IMR-90 (cell line): ENCODE results near the gene PDK4. TPM values are rescaled to one million over a fixed set of nuclear protein-coding genes. Genes with fewer than 3 reads are reported as not detected.

Source experiments
- ATAC-seq: fragments of 200-7000 bp; cut with Tn5 transposase; 2 replicates; pipeline ENCODE4 v1.9.1; 2020; ENCODE audit warnings: low read depth, mild to moderate bottlenecking, moderate library complexity
- BruUV-seq: library from RNA; stranded (reverse); fragments of 400-500 nt; replicated peaks from 2 replicates; lab custom pipeline; 2021; lab: Mats Ljungman, UMichigan
- CTCF ChIA-PET: fragments of 300-600 bp; formaldehyde crosslinking; extraction: SDS; loops from one replicate; lab custom pipeline; 2021; ENCODE audit warnings: antibody characterized with exemption; lab: Yijun Ruan, JAX
- POLR2A ChIA-PET: fragments of 300-600 bp; sonication (Branson Sonifier 250); formaldehyde crosslinking; loops from one replicate; lab custom pipeline; 2022; ENCODE audit warnings: antibody characterized with exemption; ENCODE audit not compliant: unreplicated experiment; lab: Charles Lee
- DNase-seq: peaks from one replicate; pipeline ENCODE4 v3.0.0; 2013
- H2AFZ ChIP-seq: replicated peaks from 2 replicates; pipeline ENCODE3; 2013; ENCODE audit warnings: low read length, mild to moderate bottlenecking; ENCODE audit not compliant: poor library complexity
- H2AK5ac ChIP-seq: 2 replicates; pipeline ENCODE4 v1.6.1; 2013; ENCODE audit warnings: low read depth, low read length, inconsistent platforms
- H2AK9ac ChIP-seq: replicated peaks from 2 replicates; pipeline ENCODE3; 2013; ENCODE audit warnings: mild to moderate bottlenecking, low read depth, low read length, moderate library complexity; ENCODE audit not compliant: poor library complexity
- H2BK120ac ChIP-seq: 2 replicates; pipeline ENCODE4 v1.6.1; 2013; ENCODE audit warnings: low read depth, low read length, inconsistent platforms
- H2BK15ac ChIP-seq: 3 replicates; pipeline ENCODE4 v1.6.1; 2013; ENCODE audit warnings: low read depth, low read length, inconsistent platforms
- H2BK20ac ChIP-seq: 2 replicates; pipeline ENCODE4 v1.6.1; 2013; ENCODE audit warnings: low read depth, mild to moderate bottlenecking, inconsistent platforms, low read length, moderate library complexity
- H2BK5ac ChIP-seq: 2 replicates; pipeline ENCODE4 v1.6.1; 2013; ENCODE audit warnings: mild to moderate bottlenecking, low read depth, low read length, inconsistent platforms; ENCODE audit not compliant: poor library complexity, severe bottlenecking
- H3K14ac ChIP-seq: replicated peaks from 2 replicates; pipeline ENCODE4 v1.6.1; 2013; ENCODE audit warnings: low read depth, low read length, inconsistent platforms
- H3K18ac ChIP-seq: 2 replicates; pipeline ENCODE4 v1.6.1; 2013; ENCODE audit warnings: low read depth, low read length, control low read depth
- H3K23ac ChIP-seq: 2 replicates; pipeline ENCODE4 v1.6.1; 2013; ENCODE audit warnings: low read depth, low read length, inconsistent platforms
- H3K27ac ChIP-seq: 2 replicates; pipeline ENCODE4 v1.5.1; 2013; ENCODE audit warnings: mild to moderate bottlenecking, control low read depth, low read length; ENCODE audit not compliant: insufficient read depth
- H3K27me3 ChIP-seq: 2 replicates; pipeline ENCODE4 v1.6.1; 2013; ENCODE audit warnings: low read length; ENCODE audit not compliant: control insufficient read depth, insufficient read depth
- H3K36me3 ChIP-seq: 2 replicates; pipeline ENCODE4 v1.6.1; 2013; ENCODE audit warnings: low read length, mixed read lengths; ENCODE audit not compliant: control insufficient read depth, insufficient read depth
- H3K4ac ChIP-seq: 2 replicates; pipeline ENCODE4 v1.6.1; 2013; ENCODE audit warnings: low read depth, low read length, inconsistent platforms
- H3K4me1 ChIP-seq: 2 replicates; pipeline ENCODE4 v1.6.1; 2013; ENCODE audit warnings: low read length, mixed read lengths; ENCODE audit not compliant: control insufficient read depth, insufficient read depth
- H3K4me2 ChIP-seq: 2 replicates; pipeline ENCODE4 v1.6.1; 2013; ENCODE audit warnings: low read depth, mild to moderate bottlenecking, control low read depth, low read length, moderate library complexity
- H3K4me3 ChIP-seq: 2 replicates; pipeline ENCODE4 v1.5.1; 2013; ENCODE audit warnings: low read depth, mild to moderate bottlenecking, control low read depth, low read length, moderate library complexity; ENCODE audit not compliant: insufficient read depth
- H3K56ac ChIP-seq: 2 replicates; pipeline ENCODE4 v1.6.1; 2013; ENCODE audit warnings: low read length, inconsistent platforms; ENCODE audit not compliant: insufficient read depth; ENCODE audit errors: extremely low read depth
- H3K79me1 ChIP-seq, 2 experiments: 2 replicates each; pipeline ENCODE4 v1.6.1; 2013; ENCODE audit warnings: low read length in 2 of 2, inconsistent platforms in 1 of 2, low read depth in 1 of 2
- H3K9ac ChIP-seq: 2 replicates; pipeline ENCODE4 v1.6.1; 2013; ENCODE audit warnings: low read depth, low read length, control low read depth
- H3K9me1 ChIP-seq: 2 replicates; pipeline ENCODE4 v1.6.1; 2013; ENCODE audit warnings: low read length, inconsistent platforms; ENCODE audit not compliant: insufficient read depth
- H3K9me3 ChIP-seq: 2 replicates; pipeline ENCODE4 v1.6.1; 2013; ENCODE audit warnings: low read length; ENCODE audit not compliant: control insufficient read depth, insufficient read depth
- H4K20me1 ChIP-seq: 2 replicates; pipeline ENCODE4 v1.6.1; 2013; ENCODE audit warnings: low read length, inconsistent platforms; ENCODE audit not compliant: insufficient read depth
- H4K5ac ChIP-seq: 2 replicates; pipeline ENCODE4 v1.6.1; 2013; ENCODE audit warnings: mild to moderate bottlenecking, low read depth, low read length, control low read depth
- H4K8ac ChIP-seq, 2 experiments: 2 replicates each; pipeline ENCODE4 v1.6.1; 2013; ENCODE audit warnings: low read depth in 2 of 2, low read length in 2 of 2, control low read depth in 1 of 2, inconsistent platforms in 1 of 2
- H4K91ac ChIP-seq: 2 replicates; pipeline ENCODE4 v1.6.1; 2013; ENCODE audit warnings: low read depth, low read length, inconsistent platforms; ENCODE audit not compliant: insufficient read depth
- BHLHE40 ChIP-seq: fragments of 150-350 bp; IDR thresholded peaks from 2 replicates; pipeline ENCODE4 v1.6.1; 2016; ENCODE audit warnings: mild to moderate bottlenecking, low read depth, low read length
- CEBPB ChIP-seq: IDR thresholded peaks from 2 replicates; pipeline ENCODE4 v1.6.1; 2012; ENCODE audit warnings: low read depth, low read length, improper control_type of control experiment
- CHD1 ChIP-seq: IDR thresholded peaks from 2 replicates; pipeline ENCODE4 v1.6.1; 2012; ENCODE audit warnings: low read depth, low read length, improper control_type of control experiment
- CTCF ChIP-seq: conservative IDR thresholded peaks from 2 replicates; pipeline ENCODE4 v1.5.1; 2012; ENCODE audit warnings: mild to moderate bottlenecking, low read depth, low read length, improper control_type of control experiment
- FOS ChIP-seq: fragments of 150-350 bp; IDR thresholded peaks from 2 replicates; pipeline ENCODE4 v1.6.1; 2016; ENCODE audit warnings: low read depth, low read length
- MAFK ChIP-seq: IDR thresholded peaks from 2 replicates; pipeline ENCODE4 v1.6.1; 2012; ENCODE audit warnings: low read depth, low read length, improper control_type of control experiment
- MAZ ChIP-seq: IDR thresholded peaks from 2 replicates; pipeline ENCODE4 v1.6.1; 2012; ENCODE audit warnings: low read depth, mild to moderate bottlenecking, low read length, improper control_type of control experiment, moderate library complexity, borderline replicate concordance
- MXI1 ChIP-seq: IDR thresholded peaks from 2 replicates; pipeline ENCODE4 v1.6.1; 2012; ENCODE audit warnings: low read depth, mild to moderate bottlenecking, low read length, moderate library complexity, borderline replicate concordance
- NFE2L2 ChIP-seq: fragments of 150-350 bp; IDR thresholded peaks from 2 replicates; pipeline ENCODE4 v1.6.1; 2016; ENCODE audit warnings: low read depth, mild to moderate bottlenecking, low read length
- POLR2A ChIP-seq: IDR thresholded peaks from 2 replicates; pipeline ENCODE4 v1.6.1; 2012; ENCODE audit warnings: mild to moderate bottlenecking, low read depth, low read length
- RAD21 ChIP-seq: IDR thresholded peaks from 2 replicates; pipeline ENCODE4 v1.6.1; 2012; ENCODE audit warnings: low read length, improper control_type of control experiment
- RCOR1 ChIP-seq: IDR thresholded peaks from 2 replicates; pipeline ENCODE4 v1.6.1; 2012; ENCODE audit warnings: mild to moderate bottlenecking, low read length, improper control_type of control experiment; ENCODE audit not compliant: insufficient replicate concordance
- RFX5 ChIP-seq: IDR thresholded peaks from 2 replicates; pipeline ENCODE4 v1.8.0; 2012; ENCODE audit warnings: low read depth, mild to moderate bottlenecking, low read length, moderate library complexity
- SMC3 ChIP-seq: fragments of 150-350 bp; IDR thresholded peaks from 2 replicates; pipeline ENCODE4 v1.6.1; 2016; ENCODE audit warnings: low read depth, mild to moderate bottlenecking, antibody characterized with exemption, low read length, moderate library complexity
- USF2 ChIP-seq: fragments of 150-350 bp; IDR thresholded peaks from 2 replicates; pipeline ENCODE4 v1.6.1; 2017; ENCODE audit warnings: mild to moderate bottlenecking, antibody characterized with exemption, low read length, low read depth
- dilution Hi-C: fragments of 300-500 bp; cut with HindIII; formaldehyde crosslinking; loops from one replicate; pipeline ENCODE4 v1.14.3; 2018; ENCODE audit warnings: low sequenced_read_pairs; ENCODE audit not compliant: unreplicated experiment
- in situ Hi-C: fragments of 300-500 bp; cut with MboI; formaldehyde crosslinking; loops from 3 replicates; pipeline ENCODE4 v1.14.3; 2019; ENCODE audit warnings: low sequenced_read_pairs, inconsistent platforms, mixed read lengths
- intact Hi-C: fragments of 100-400 bp; cut with micrococcal nuclease; formaldehyde crosslinking; loops from 2 replicates; pipeline ENCODE4 v1.10.0; 2022
- polyA plus RNA-seq, 3 experiments: library from polyadenylated mRNA; depleted of rRNA; stranded (reverse); fragments of >200 nt; gene quantifications; 2 replicates each; pipeline ENCODE4 v1.2.3, GENCODE V29; 2012; ENCODE audit warnings: low replicate concordance in 1 of 3
- total RNA-seq: library from RNA; depleted of rRNA; stranded (reverse); fragments of >200 nt; gene quantifications from 2 replicates; pipeline ENCODE4 v1.2.3, GENCODE V29; 2012
- TF ChIP-seq, protein P1 (sequence below): fragments of 150-350 bp; IDR thresholded peaks from 2 replicates; pipeline ENCODE4 v1.6.1; 2016; ENCODE audit warnings: low read depth, mild to moderate bottlenecking, low read length, moderate library complexity, borderline replicate concordance

PDK4 gene
- total and polyA plus RNA-seq, 2 of the 4 experiments (the other 2 are of a cell fraction), result under 0.01 to 0.03 TPM

DNA sequence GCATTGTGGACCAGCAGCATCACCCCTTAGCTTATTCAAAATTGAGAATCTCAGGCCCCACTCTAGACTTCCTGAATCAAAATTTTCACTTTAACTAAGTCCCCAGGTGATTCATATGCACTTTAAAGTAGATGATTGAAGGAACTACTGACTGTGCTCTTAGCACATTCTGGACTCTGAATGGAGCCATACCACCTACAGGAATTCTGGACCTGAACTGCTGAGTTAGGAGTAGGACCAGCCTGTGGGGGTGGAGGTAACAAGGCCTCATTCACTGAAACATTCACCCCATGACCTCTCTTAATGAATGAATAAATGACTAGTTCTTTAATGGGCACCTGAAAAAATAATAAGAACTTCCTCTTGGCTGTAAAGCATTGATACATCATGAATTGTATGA is 7.3 kb downstream of the PDK4 start:
- Histone ChIP-seq H3K9me1 (no peaks in the 10 kb centered on the region), H3K9ac (no peak overlapping the region), H3K14ac (no peak overlapping the region), H3K4ac (no peak overlapping the region), H2BK15ac (no peak overlapping the region), H2AK9ac (no peak overlapping the region), H3K4me1 (no peaks in the 10 kb centered on the region), H3K27ac (no peak overlapping the region), H4K91ac (no peak overlapping the region), H3K4me3 (no peak overlapping the region), H2BK120ac (no peak overlapping the region), H2BK20ac (no peak overlapping the region), H4K20me1 (no peaks in the 10 kb centered on the region), H3K23ac (no peak overlapping the region), H3K27me3 (no peaks in the 10 kb centered on the region), H2AK5ac (no peak overlapping the region), H3K18ac (no peak overlapping the region), H3K36me3 (peaks cover 1% of the 10 kb centered on the region; the same call in 1 of the 2 replicates), H4K5ac (no peak overlapping the region), H3K9me3 (no peaks in the 10 kb centered on the region), H3K4me2 (no peak overlapping the region), H3K56ac (no peak overlapping the region), H3K79me1 (no peaks in the 10 kb centered on the region), H2BK5ac (no peak overlapping the region), H4K8ac (no peak overlapping the region), H2AFZ (no peak overlapping the region)
- ATAC-seq, result no peak
- in situ Hi-C loops, result no loop called here
- TF ChIP-seq RAD21 (no peak), FOS (no peak), MAFK (no peak), MXI1 (no peak), RCOR1 (no peak), SMC3 (no peak), BHLHE40 (no peak), RFX5 (no peak), MAZ (no peak), NFE2L2 (no peak), CHD1 (no peak), USF2 (no peak), POLR2A (no peak), CTCF (no peak), CEBPB (no peak)
- TF ChIP-seq, protein P1, sequence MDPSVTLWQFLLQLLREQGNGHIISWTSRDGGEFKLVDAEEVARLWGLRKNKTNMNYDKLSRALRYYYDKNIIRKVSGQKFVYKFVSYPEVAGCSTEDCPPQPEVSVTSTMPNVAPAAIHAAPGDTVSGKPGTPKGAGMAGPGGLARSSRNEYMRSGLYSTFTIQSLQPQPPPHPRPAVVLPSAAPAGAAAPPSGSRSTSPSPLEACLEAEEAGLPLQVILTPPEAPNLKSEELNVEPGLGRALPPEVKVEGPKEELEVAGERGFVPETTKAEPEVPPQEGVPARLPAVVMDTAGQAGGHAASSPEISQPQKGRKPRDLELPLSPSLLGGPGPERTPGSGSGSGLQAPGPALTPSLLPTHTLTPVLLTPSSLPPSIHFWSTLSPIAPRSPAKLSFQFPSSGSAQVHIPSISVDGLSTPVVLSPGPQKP, result no peak
- intact Hi-C loops, result no loop called here
- CTCF ChIA-PET, result no interaction called here
- no peak for DNase-seq
- POLR2A ChIA-PET, result no interaction called here
- no TSS peak for BruUV-seq
- dilution Hi-C loops, result no loop called here
